Loucy (cell line): ENCODE data around the gene CTNND2.

Experiments used
- H2AFZ ChIP-seq: fragments of 200-600 bp; sonication (generic); 2 replicates; pipeline ENCODE4 v1.6.0; 2016; ENCODE audit warnings: antibody characterized with exemption, mild to moderate bottlenecking, low read length, moderate library complexity
- H3F3A ChIP-seq: fragments of 200-600 bp; 2 replicates; pipeline ENCODE4 v1.6.0; 2016; ENCODE audit warnings: antibody characterized with exemption, low read depth, mild to moderate bottlenecking
- H3K27me3 ChIP-seq: fragments of 200-600 bp; sonication (generic); 2 replicates; pipeline ENCODE4 v1.6.1; 2014; ENCODE audit warnings: low read length, mild to moderate bottlenecking; ENCODE audit not compliant: insufficient read depth, poor library complexity, severe bottlenecking
- H3K36me3 ChIP-seq: fragments of 200-600 bp; sonication (generic); 2 replicates; pipeline ENCODE4 v1.6.1; 2016; ENCODE audit warnings: low read length; ENCODE audit not compliant: insufficient read depth
- H3K4me1 ChIP-seq: fragments of 200-600 bp; sonication (generic); 2 replicates; pipeline ENCODE4 v1.5.1; 2014; ENCODE audit warnings: low read length, mild to moderate bottlenecking; ENCODE audit not compliant: insufficient read depth, poor library complexity, severe bottlenecking
- H3K4me2 ChIP-seq: fragments of 200-600 bp; sonication (generic); 2 replicates; pipeline ENCODE4 v1.6.0; 2014; ENCODE audit warnings: antibody characterized with exemption, low read length, low read depth, mild to moderate bottlenecking; ENCODE audit not compliant: poor library complexity, severe bottlenecking
- H3K4me3 ChIP-seq: fragments of 200-600 bp; sonication (generic); 2 replicates; pipeline ENCODE4 v1.5.1; 2014; ENCODE audit warnings: low read length, mild to moderate bottlenecking, mixed read lengths; ENCODE audit not compliant: poor library complexity, severe bottlenecking
- H3K79me2 ChIP-seq: fragments of 200-600 bp; sonication (generic); 2 replicates; pipeline ENCODE4 v1.6.1; 2014; ENCODE audit warnings: low read length; ENCODE audit not compliant: insufficient read depth
- H3K9ac ChIP-seq: fragments of 200-600 bp; sonication (generic); 2 replicates; pipeline ENCODE4 v1.6.0; 2014; ENCODE audit warnings: mild to moderate bottlenecking, low read depth, low read length, moderate library complexity; ENCODE audit not compliant: poor library complexity, severe bottlenecking
- H3K9me2 ChIP-seq: fragments of 200-600 bp; sonication (generic); replicated peaks from 2 replicates; pipeline ENCODE4 v1.6.1; 2016; ENCODE audit warnings: low read depth, low read length, mixed read lengths
- H3K9me3 ChIP-seq: fragments of 200-600 bp; sonication (generic); 2 replicates; pipeline ENCODE4 v1.6.1; 2014; ENCODE audit warnings: mild to moderate bottlenecking, antibody characterized with exemption, low read length, low read depth; ENCODE audit not compliant: insufficient read depth
- H4K20me1 ChIP-seq: fragments of 200-600 bp; sonication (generic); 2 replicates; pipeline ENCODE4 v1.6.0; 2014; ENCODE audit warnings: antibody characterized with exemption, low read length, mild to moderate bottlenecking; ENCODE audit not compliant: insufficient read depth, poor library complexity, severe bottlenecking
- CTCF ChIP-seq: fragments of 200-600 bp; sonication (generic); conservative IDR thresholded peaks from 2 replicates; pipeline ENCODE4 v1.5.1; 2014; ENCODE audit warnings: mild to moderate bottlenecking, antibody characterized with exemption, low read length
- EZH2phosphoT487 ChIP-seq: fragments of 200-600 bp; IDR thresholded peaks from 2 replicates; pipeline ENCODE4 v1.6.1; 2018; ENCODE audit warnings: antibody characterized with exemption, mild to moderate bottlenecking, moderate library complexity, borderline replicate concordance

The CTNND2 gene

GRCh38 chr5:10994091-10994986, 909.9 kb downstream of the CTNND2 start:
- no peak overlapping the region for H3K9ac ChIP-seq
- H2AFZ ChIP-seq = no peak overlapping the region
- H3K79me2 ChIP-seq = no peaks in the 10 kb centered on the region
- H3K4me3 ChIP-seq = no peak overlapping the region
- no peaks in the 10 kb centered on the region for H3K27me3 ChIP-seq
- no peaks in the 10 kb centered on the region for H3K9me2 ChIP-seq
- no peaks in the 10 kb centered on the region for H3K4me1 ChIP-seq
- H3F3A ChIP-seq = no peaks in the 10 kb centered on the region
- H3K36me3 ChIP-seq = no peaks in the 10 kb centered on the region
- H3K9me3 ChIP-seq = no peaks in the 10 kb centered on the region
- H4K20me1 ChIP-seq = no peaks in the 10 kb centered on the region
- H3K4me2 ChIP-seq = no peak overlapping the region
- TF ChIP-seq CTCF (no peak), EZH2phosphoT487 (no peak)

- no peak overlapping the region for H2AFZ ChIP-seq
- no peak overlapping the region for H3K9ac ChIP-seq
- no peaks in the 10 kb centered on the region for H3K36me3 ChIP-seq
- H3K4me1 ChIP-seq = peaks cover 10% of the 10 kb centered on the region
- H3K79me2 ChIP-seq = no peaks in the 10 kb centered on the region
- TF ChIP-seq CTCF (no peak), EZH2phosphoT487 (no peak)
- H3K4me2 ChIP-seq = no peak overlapping the region
- no peaks in the 10 kb centered on the region for H3F3A ChIP-seq
- H4K20me1 ChIP-seq = no peaks in the 10 kb centered on the region
- no peaks in the 10 kb centered on the region for H3K27me3 ChIP-seq
- H3K9me2 ChIP-seq = no peaks in the 10 kb centered on the region
- H3K4me3 ChIP-seq = no peak overlapping the region
- H3K9me3 ChIP-seq = no peaks in the 10 kb centered on the region
Observed at GRCh38 chr5:10990634-10991033, 913.6 kb downstream of the CTNND2 start.

- Histone ChIP-seq H3K9me2 (no peaks in the 10 kb centered on the region), H4K20me1 (no peaks in the 10 kb centered on the region), H3K4me3 (no peak overlapping the region), H3K36me3 (no peaks in the 10 kb centered on the region), H3F3A (no peaks in the 10 kb centered on the region), H3K27me3 (no peaks in the 10 kb centered on the region), H3K79me2 (no peaks in the 10 kb centered on the region), H3K9me3 (no peaks in the 10 kb centered on the region), H3K9ac (no peak overlapping the region), H3K4me1 (peaks cover 10% of the 10 kb centered on the region), H3K4me2 (no peak overlapping the region), H2AFZ (no peak overlapping the region; the same call in 1 of the 2 replicates)
- TF ChIP-seq EZH2phosphoT487 = no peak
- TF ChIP-seq CTCF = no peak
Observed at GRCh38 chr5:10989577-10990263, 914.5 kb downstream of the CTNND2 start.
